ENCODE data around the gene SYT12. TPM values are rescaled to one million over a fixed set of nuclear protein-coding genes. Genes with fewer than 3 reads are reported as not detected.

Gene SYT12
- total and polyA plus RNA-seq, 2 of the 4 experiments (the other 2 are of a cell fraction) = 0.54 to 0.74 TPM

DNA sequence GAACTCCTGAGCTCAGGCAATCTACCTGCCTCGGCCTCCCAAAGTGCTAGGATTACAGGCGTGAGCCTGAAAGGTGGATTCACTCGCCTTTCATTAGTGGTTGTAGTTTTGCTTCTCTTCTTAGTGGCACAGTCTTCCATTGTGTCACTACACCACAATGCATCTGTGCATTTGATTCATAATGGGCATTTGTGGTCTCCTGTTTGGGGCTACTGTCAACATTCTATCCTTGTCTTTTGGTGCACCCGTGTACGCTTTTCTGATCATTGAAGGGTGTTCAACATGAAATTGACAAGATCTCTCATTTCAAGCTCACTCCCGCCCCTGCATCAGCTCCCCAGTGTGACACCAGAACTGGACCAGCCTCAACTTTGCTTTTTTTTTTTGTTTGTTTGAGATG is 2.0 kb upstream of the SYT12 start:
- Histone ChIP-seq H2AK5ac (ENCODE audit: low read depth, low read length) (no peak overlapping the region), H4K5ac (ENCODE audit: low read depth, low read length) (no peak overlapping the region), H2BK120ac (ENCODE audit: low read depth, low read length) (no peak overlapping the region), H3K14ac (replicated peaks; ENCODE audit: low read depth, low read length) (no peak overlapping the region), H4K91ac (ENCODE audit: insufficient read depth, low read depth, low read length) (no peak overlapping the region; the same call in 1 of the 2 replicates), H3K36me3 (ENCODE audit: control insufficient read depth, insufficient read depth, low read length) (no peaks in the 10 kb centered on the region), H4K20me1 (ENCODE audit: insufficient read depth, low read length) (no peaks in the 10 kb centered on the region), H3K4me3 (ENCODE audit: insufficient read depth, low read depth, low read length) (no peak overlapping the region), H3K27ac (ENCODE audit: insufficient read depth, low read length) (no peak overlapping the region), H3K23ac (ENCODE audit: low read depth, low read length) (no peak overlapping the region), H3K9me1 (ENCODE audit: insufficient read depth, low read length) (no peaks in the 10 kb centered on the region), H3K27me3 (ENCODE audit: control insufficient read depth, insufficient read depth, low read length) (peaks cover 12% of the 10 kb centered on the region), H3K79me1 (ENCODE audit: low read depth in 1 of 2, low read length in 2 of 2) (no peaks in the 10 kb centered on the region), H3K9me3 (ENCODE audit: control insufficient read depth, insufficient read depth, low read length) (no peaks in the 10 kb centered on the region), H3K18ac (ENCODE audit: low read depth, low read length) (no peak overlapping the region), H2BK15ac (ENCODE audit: low read depth, low read length) (no peak overlapping the region), H3K56ac (ENCODE audit: extremely low read depth, insufficient read depth, low read length) (no peak overlapping the region), H2AFZ (replicated peaks; ENCODE audit: low read length, poor library complexity) (no peak overlapping the region), H4K8ac (ENCODE audit: low read depth in 2 of 2, low read length in 2 of 2) (no peak overlapping the region), H3K9ac (ENCODE audit: low read depth, low read length) (no peak overlapping the region), H2BK5ac (ENCODE audit: low read depth, low read length, poor library complexity, severe bottlenecking) (no peak overlapping the region), H3K4ac (ENCODE audit: low read depth, low read length) (no peak overlapping the region), H2BK20ac (ENCODE audit: low read depth, low read length) (no peak overlapping the region), H2AK9ac (replicated peaks; ENCODE audit: low read depth, low read length, poor library complexity) (no peak overlapping the region), H3K4me1 (ENCODE audit: control insufficient read depth, insufficient read depth, low read length) (peaks cover 9% of the 10 kb centered on the region; the same call in 1 of the 2 replicates), H3K4me2 (ENCODE audit: low read depth, low read length) (no peak overlapping the region)
- DNase-seq (no peak), ATAC-seq (ENCODE audit: low read depth) (no peak)
- ChIA-PET CTCF (interaction anchor here (0.6 to 0.8 kb wide), 3 partner anchors 34 to 310 kb away, joined by 3 to 8 read pairs (median 3); no protein-coding TSS in a partner anchor), POLR2A (ENCODE audit: unreplicated experiment) (no interaction called here)
- WGBS, 2 experiments (ENCODE audit: extremely low coverage in 2 of 2, insufficient read length in 1 of 2) = 100% methylated on average over 2 of the region's 6 CpGs; no CpG with 5 or more reads in 1 of the 2 experiments
- no TSS peak for BruUV-seq (replicated peaks)
- intact Hi-C loops (cut with micrococcal nuclease) = no loop called here
- dilution Hi-C loops (cut with HindIII; ENCODE audit: low sequenced_read_pairs, unreplicated experiment) = no loop called here
- in situ Hi-C loops (cut with MboI; ENCODE audit: low sequenced_read_pairs) = no loop called here
- TF ChIP-seq SMC3 (IDR thresholded peaks at IDR 0.05; ENCODE audit: low read depth, low read length) (no peak), MAZ (IDR thresholded peaks at IDR 0.05; ENCODE audit: borderline replicate concordance, low read depth, low read length) (no peak), CEBPB (IDR thresholded peaks at IDR 0.05; ENCODE audit: low read depth, low read length) (no peak), CHD1 (IDR thresholded peaks at IDR 0.05; ENCODE audit: low read depth, low read length) (no peak), MXI1 (IDR thresholded peaks at IDR 0.05; ENCODE audit: borderline replicate concordance, low read depth, low read length) (no peak), FOS (IDR thresholded peaks at IDR 0.05; ENCODE audit: low read depth, low read length) (no peak), NFE2L2 (IDR thresholded peaks at IDR 0.05; ENCODE audit: low read depth, low read length) (no peak), MAFK (IDR thresholded peaks at IDR 0.05; ENCODE audit: low read depth, low read length) (no peak), RCOR1 (IDR thresholded peaks at IDR 0.05; ENCODE audit: insufficient replicate concordance, low read length) (no peak)
- TF ChIP-seq, protein P1, sequence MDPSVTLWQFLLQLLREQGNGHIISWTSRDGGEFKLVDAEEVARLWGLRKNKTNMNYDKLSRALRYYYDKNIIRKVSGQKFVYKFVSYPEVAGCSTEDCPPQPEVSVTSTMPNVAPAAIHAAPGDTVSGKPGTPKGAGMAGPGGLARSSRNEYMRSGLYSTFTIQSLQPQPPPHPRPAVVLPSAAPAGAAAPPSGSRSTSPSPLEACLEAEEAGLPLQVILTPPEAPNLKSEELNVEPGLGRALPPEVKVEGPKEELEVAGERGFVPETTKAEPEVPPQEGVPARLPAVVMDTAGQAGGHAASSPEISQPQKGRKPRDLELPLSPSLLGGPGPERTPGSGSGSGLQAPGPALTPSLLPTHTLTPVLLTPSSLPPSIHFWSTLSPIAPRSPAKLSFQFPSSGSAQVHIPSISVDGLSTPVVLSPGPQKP (IDR thresholded peaks at IDR 0.05; ENCODE audit: borderline replicate concordance, low read depth, low read length) = no peak
